Astrocyte (in vitro differentiated cells and primary cell): ENCODE results near the gene KLHL15.

Experiments used
- CTCF ChIP-seq: IDR thresholded peaks from 2 replicates; pipeline ENCODE4 v1.5.1; 2011; ENCODE audit warnings: low read depth, mild to moderate bottlenecking, inconsistent platforms, low read length, moderate library complexity; ENCODE audit not compliant: insufficient read depth
- EZH2 ChIP-seq: IDR thresholded peaks from 2 replicates; pipeline ENCODE4 v1.6.1; 2012; ENCODE audit warnings: mild to moderate bottlenecking, low read length, inconsistent platforms; ENCODE audit not compliant: insufficient read depth

GRCh38 chrX:23954396-23954795 lies 72.6 kb downstream of the KLHL15 start:
- TF ChIP-seq CTCF (no peak), EZH2 (no peak)
